Astrocyte of the hippocampus (primary cell): ENCODE data around the gene TBPL2.

ENCODE experiments used
- DNase-seq: peaks from one replicate; pipeline ENCODE4 v3.0.0; 2011; ENCODE audit warnings: low read depth, low spot score

TBPL2 gene

GRCh38 chr14:55404173-55404854, 36.1 kb downstream of the TBPL2 start:
- DNase-seq, result no peak

GRCh38 chr14:55401751-55402150, 38.7 kb downstream of the TBPL2 start:
- no peak for DNase-seq

- no peak for DNase-seq
Observed at GRCh38 chr14:55399852-55400251, 40.6 kb downstream of the TBPL2 start.

GRCh38 chr14:55399183-55399582, 41.2 kb downstream of the TBPL2 start:
- no peak for DNase-seq

GRCh38 chr14:55398679-55399078, 41.7 kb downstream of the TBPL2 start:
- peak; percentile 87 for DNase-seq

- peak; percentile 61 for DNase-seq
Observed at GRCh38 chr14:55389330-55389729, 51.1 kb downstream of the TBPL2 start.

GRCh38 chr14:55388160-55388559, 52.3 kb downstream of the TBPL2 start:
- no peak for DNase-seq

GRCh38 chr14:55387121-55387520, 53.3 kb downstream of the TBPL2 start:
- no peak for DNase-seq

- DNase-seq, result no peak
Observed at GRCh38 chr14:55386037-55386808, 54.2 kb downstream of the TBPL2 start.

GRCh38 chr14:55384536-55384935, 55.9 kb downstream of the TBPL2 start:
- DNase-seq, result no peak

- DNase-seq, result no peak
Observed at GRCh38 chr14:55383541-55384140, 56.8 kb downstream of the TBPL2 start.

GRCh38 chr14:55383056-55383466, 57.4 kb downstream of the TBPL2 start:
- peak; percentile 62 for DNase-seq

- peak; percentile 15 for DNase-seq
Observed at GRCh38 chr14:55382483-55382882, 57.9 kb downstream of the TBPL2 start.

- no peak for DNase-seq
Observed at GRCh38 chr14:55381561-55381960, 58.9 kb downstream of the TBPL2 start.

GRCh38 chr14:55381040-55381439, 59.4 kb downstream of the TBPL2 start:
- DNase-seq, result no peak

- DNase-seq, result no peak
Observed at GRCh38 chr14:55377236-55377635, 63.2 kb downstream of the TBPL2 start.

GRCh38 chr14:55374771-55375170, 65.6 kb downstream of the TBPL2 start:
- DNase-seq, result no peak

- DNase-seq, result peak; percentile 56
Observed at GRCh38 chr14:55373784-55374705, 66.4 kb downstream of the TBPL2 start.

GRCh38 chr14:55372825-55373224, 67.6 kb downstream of the TBPL2 start:
- DNase-seq, result no peak

GRCh38 chr14:55372423-55372822, 68.0 kb downstream of the TBPL2 start:
- DNase-seq, result no peak

GRCh38 chr14:55370883-55371455, 69.4 kb downstream of the TBPL2 start:
- DNase-seq, result no peak
